Activated CD8-positive, alpha-beta memory T cell treated with anti-CD3 and anti-CD28 coated beads for 24 hours (primary cell): Measurements from ENCODE around the gene MEIOC.
"Not testable (repeated sequence)": the region's sequence is repeated elsewhere in the genome, so short reads cannot be mapped to it uniquely, and the experiment has no call there.

Experiments used
- DNase-seq: peaks from one replicate; pipeline ENCODE4 v3.0.0-alpha.2; 2020

Gene MEIOC

GRCh38 chr17:44655983-44656710 is at the start of gene MEIOC:
Gene MEIOC (plus strand): TSS chr17:44656468. CDS start chr17:44656614, 146 bp downstream.
- peak; percentile 79 for DNase-seq

DNA sequence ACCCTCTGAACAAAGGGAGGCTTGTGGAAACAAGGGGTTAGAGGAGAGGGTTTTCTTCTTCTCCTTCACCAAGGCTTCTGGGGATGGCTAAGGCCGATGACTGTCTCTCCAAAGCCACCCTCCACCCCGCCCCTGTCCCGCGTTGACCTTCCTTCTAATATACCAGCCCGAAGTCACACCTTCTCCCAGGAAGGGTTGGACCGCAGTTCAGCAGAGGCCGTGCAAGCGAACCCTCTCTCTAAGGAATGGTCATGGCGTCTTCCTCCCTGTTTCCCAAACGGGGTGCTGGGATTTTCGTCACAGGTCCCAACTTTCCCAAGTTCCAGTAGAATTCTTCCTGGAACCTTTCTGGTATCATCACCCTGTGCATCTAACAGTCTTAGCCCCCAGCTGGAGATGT is 49.6 kb upstream of the MEIOC start:
- no peak for DNase-seq

DNA sequence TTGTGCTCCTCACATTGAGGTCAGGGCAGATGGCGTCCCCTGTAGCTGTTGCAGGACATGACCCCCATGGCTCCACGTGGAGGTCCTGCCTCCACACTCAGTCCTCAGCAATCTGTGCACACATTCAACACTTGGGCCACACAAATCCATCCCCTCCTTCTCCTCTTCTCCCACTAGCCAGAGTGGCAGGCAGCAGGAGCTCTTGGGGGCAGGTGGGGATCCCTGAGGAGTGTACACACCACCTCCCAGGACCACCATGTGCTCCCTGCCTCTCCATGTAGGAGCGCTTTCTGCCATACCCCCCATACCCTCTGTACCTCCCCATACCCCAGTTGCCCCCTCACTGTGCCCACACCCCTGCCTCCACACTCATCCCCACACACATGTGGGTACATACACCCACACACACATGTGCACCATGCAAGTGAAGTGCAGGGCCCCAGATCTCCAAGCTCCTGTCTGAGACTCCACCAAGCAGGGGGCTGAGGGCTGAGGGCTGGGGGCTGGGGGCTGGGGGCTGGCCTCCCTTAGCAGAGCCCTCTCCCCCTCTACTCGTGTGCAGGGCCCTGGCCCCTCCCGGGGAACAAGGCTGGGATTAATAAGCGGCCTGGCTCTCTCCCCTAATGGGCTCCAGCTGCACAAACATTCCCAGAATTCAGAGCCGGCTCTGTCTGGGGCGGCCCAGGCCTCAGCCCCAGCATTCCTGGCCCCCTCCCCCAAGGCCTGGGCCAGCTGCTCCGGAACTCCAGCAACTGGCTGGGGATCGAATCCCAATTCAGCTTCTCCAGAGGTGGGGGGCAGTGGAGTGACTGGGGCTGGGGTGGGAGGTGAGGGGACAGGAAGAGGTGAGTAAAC is 48.2 kb upstream of the MEIOC start:
- no peak for DNase-seq

DNA sequence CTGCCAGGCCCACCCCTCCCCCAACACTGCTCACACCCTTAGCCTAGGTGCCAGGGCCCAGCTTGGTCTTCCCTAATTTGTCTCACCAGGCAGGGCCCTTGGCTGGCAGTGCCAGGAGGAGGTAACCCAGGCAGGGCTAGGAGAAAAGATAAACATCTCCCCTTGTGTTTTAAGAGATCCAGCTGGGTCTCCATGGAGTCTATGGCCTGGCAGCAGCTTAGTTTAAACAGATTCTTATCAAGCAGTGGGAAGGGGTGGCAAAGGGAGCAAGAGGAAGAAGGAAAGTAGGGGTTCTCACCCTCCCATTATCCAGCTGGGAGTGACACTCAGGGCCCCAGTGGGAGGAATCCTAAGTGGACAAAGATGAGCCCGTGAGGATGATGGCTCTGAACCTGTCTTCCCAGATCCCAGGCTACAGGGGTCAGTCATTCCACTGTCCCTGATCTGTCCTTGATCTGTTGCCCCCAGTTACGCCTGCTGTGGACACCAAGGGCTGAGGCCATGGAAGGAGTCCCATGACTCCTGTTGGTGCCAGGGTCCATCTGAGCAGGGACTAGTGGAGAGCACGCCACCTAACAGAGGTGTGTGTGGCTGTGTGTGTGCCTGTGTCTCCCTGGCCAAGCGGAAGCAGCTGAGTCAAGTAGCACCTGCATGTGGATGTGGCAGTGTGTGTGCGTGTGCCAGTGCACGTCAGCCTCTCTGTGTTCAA is 47.4 kb upstream of the MEIOC start:
- no peak for DNase-seq

DNA sequence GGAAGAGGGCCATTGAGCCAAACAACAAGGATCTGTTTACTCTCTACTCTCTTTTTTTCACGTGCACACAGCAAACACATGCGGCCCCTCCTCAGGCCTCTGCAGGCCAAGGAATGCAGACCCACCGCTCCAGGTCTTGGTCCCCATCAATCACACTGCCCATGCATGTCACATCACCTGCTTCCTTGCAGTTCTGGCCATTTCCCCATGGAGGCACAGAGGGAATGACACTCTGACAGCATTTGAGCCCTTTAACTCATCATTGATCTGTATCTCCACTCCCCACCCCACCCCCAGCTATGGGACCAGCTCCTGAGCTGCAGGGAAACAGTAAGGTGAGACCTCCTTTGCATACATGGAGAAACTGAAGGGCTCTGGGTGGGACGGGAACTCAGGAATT is 45.9 kb upstream of the MEIOC start:
- no peak for DNase-seq

- no peak for DNase-seq
These were observed 45.4 kb upstream of the MEIOC start for GRCh38 chr17:44610871-44611270.

- no peak for DNase-seq
These were observed 41.4 kb upstream of the MEIOC start for GRCh38 chr17:44614862-44615261.

DNA sequence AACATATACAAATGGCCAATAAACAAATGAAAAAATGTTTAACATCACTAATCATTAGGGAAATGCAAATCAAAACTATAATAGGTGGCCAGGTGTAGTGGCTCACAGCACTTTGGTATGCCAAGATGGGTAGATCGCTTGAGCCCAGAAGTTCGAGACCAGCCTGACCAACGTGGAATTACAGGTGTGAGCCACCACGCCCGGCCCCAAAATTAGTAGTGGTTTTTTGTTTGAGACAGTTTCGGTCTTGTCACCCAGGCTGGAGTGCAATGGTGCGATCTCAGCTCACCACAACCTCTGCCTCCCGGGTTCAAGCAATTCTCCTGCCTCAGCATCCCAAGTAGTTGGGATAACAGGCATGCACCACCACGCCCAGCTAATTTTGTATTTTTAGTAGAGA is 37.6 kb upstream of the MEIOC start:
- not testable (repeated sequence) for DNase-seq

DNA sequence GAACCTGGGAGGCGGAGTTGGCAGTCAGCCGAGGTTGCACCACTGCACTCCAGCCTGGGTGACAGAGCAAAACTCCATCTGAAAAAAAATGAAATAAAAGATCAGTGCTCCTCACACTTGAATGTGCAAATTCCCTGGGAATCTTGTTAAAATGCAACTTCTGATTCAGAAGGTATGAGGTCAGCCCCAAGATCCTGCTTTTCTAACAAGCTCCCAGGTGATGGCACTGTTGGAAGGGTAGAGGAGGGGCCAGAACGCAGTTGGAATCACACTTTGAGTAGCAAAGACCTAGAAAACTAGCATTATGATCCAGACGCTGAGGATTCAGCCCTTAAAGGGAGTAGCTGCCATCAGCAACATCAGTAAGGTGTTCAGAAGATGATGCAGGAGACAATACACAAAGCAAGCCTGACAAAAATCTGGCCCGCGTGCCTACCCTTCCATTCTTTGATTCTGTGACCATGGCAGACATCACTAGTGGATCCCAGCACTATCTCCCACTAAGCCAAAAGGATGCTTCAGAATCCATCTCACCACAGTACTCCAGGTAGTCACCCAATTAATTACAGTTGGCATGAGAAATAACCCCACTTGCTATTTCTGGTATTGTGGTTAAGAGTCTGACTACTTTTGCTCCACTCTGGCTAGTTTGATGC is 33.1 kb upstream of the MEIOC start:
- DNase-seq, result no peak

DNA sequence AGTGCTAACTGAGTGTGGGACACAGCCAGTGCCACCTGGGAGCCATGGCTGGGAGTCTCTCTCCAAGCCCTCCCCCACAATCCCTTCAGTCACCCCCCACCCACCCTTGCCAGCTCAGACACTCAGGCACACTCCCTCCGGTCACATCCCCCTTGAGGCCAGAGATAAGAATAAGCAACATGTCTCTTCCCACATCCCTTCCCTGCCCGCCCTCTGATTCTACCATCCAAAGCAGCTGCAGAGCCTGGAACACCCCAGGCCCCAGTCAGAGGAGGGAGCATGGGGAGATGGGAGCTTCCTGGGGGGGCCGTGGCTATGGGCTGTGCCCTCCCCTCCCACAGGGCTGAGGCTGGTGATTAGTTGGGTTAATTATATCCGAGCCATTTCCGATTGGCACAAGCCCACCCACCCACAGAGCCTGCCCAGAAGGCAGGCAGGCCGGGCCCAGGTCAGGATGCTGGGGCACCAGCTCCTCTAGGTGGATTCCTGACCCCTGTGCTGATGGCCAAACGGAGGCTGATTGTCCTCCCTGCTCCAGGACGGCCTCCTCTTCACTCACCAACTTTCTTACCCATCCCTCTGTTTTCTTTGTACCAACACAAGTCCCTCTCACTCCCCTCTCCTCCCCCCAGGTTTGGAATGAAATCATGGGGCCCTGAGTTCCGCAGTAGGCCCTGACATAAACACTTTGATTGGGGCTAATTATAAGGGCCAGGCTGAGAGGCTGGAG is 28.6 kb upstream of the MEIOC start:
- no peak for DNase-seq

DNA sequence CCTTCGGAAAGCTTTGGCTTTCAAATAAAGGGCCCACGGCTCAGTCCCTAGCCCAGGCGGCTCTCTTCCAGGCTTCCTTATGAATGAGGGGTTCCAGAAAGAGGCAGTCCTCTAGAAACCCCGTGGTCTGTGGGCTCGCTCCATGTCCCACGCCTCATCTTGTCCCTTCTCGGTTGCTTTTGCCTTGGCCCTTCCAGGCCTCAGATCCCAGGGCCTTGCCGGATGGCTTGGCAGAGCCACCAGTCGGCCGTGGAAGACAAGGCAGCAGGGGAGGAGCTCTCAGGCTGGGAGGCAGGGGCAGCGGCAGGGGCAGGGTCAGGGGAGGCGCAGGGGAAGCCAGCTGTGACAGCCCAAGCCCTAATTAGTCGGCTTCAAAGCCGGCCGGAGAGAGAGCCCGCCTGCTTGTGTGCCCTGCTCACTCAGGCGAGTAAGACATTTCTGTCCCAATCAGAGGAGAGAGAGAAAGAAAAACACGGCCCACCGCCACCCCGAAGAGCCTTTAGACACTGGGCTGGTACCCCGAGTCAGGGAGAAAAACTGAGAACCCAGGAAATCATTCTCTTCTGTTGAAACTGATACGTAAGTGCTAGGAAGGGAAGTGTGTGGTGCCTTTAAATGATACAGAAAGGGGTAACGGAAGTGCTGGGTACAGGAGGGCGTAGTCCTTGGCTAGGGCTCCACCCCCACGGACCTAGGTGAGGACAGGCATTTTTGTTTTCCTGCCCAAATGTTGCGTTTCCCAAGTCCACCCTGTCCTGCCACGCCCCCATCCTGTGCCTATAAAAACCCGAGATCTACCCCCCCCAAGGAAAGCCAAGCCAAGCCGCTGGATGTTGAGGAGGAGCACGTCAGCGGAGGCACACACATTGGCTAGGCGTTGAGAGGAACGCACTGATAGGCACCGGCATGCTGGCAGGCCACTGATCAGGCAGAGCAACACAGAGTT is 27.8 kb upstream of the MEIOC start:
- no peak for DNase-seq

GRCh38 chr17:44629314-44629713 is 27.0 kb upstream of the MEIOC start:
- DNase-seq, result no peak

GRCh38 chr17:44630703-44631102 is 25.6 kb upstream of the MEIOC start:
- DNase-seq, result no peak

- DNase-seq, result no peak
These were observed 22.3 kb upstream of the MEIOC start for GRCh38 chr17:44633998-44634397.

- not testable (repeated sequence) for DNase-seq
These were observed 21.9 kb upstream of the MEIOC start for GRCh38 chr17:44634401-44634800.

- DNase-seq, result no peak
These were observed 19.7 kb upstream of the MEIOC start for GRCh38 chr17:44636562-44636961.

GRCh38 chr17:44637066-44637465 is 19.2 kb upstream of the MEIOC start:
- DNase-seq, result no peak

- no peak for DNase-seq
These were observed 13.4 kb upstream of the MEIOC start for GRCh38 chr17:44642834-44643233.

DNA sequence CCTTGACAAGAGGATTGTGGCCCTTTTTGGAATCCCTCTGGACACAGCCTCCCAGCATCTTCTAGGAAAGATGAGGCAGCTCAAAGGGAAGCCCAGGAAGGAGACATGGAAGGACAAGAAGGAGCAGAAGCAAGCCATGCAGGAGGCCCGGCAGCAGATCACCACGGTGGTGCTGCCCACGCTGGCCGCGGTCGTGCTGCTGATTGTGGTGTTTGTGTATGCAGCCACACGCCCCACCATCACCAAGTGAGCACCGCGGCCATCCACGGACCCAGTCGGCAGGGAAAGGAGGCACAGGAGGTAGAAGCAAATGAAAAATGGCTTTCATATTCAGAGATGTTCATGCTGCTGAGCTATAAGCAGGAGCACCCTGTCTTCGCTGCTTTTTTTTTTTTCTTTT is 10.9 kb upstream of the MEIOC start:
- DNase-seq, result no peak

- no peak for DNase-seq
These were observed 10.0 kb upstream of the MEIOC start for GRCh38 chr17:44646280-44646679.

DNA sequence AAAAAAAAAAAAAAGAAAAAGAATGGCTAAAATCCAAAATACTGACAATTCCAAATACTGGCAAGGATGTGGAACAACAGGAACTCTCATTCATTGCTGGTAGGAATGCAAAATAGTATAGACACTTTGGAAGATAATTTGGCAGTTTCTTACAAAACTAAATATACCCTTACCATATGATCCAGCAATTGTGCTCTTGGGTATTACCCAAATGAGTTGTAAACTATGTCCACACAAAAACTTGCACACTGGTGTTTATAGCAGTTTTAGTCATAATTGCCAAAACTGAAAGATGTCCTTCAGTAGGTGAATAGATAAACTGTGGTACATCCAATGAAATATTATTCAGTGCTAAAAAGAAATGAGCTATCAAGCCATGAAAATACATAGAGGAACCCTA is 8.5 kb upstream of the MEIOC start:
- DNase-seq, result no peak
